ENCODE measurements around the gene ADAP1.

The ADAP1 gene

GRCh38 chr7:977326-978048 lies 23.0 kb upstream of the ADAP1 start (continued):
- TF ChIP-seq ZNF530 (tag by site-specific recombination; IDR thresholded peaks at IDR 0.05; ENCODE audit: low read depth) (no peak), ZEB2 (tag by site-specific recombination; IDR thresholded peaks at IDR 0.05) (no peak), KLF1 (tag by site-specific recombination; IDR thresholded peaks at IDR 0.05) (no peak), ZBTB21 (tag by site-specific recombination; IDR thresholded peaks at IDR 0.05) (no peak), ZNF26 (tag by site-specific recombination; IDR thresholded peaks at IDR 0.05) (no peak), GLI2 (tag by site-specific recombination; IDR thresholded peaks at IDR 0.05; ENCODE audit: borderline replicate concordance, low read depth) (no peak), ZNF416 (tag by site-specific recombination; IDR thresholded peaks at IDR 0.05) (no peak), ZNF239 (tag by site-specific recombination; IDR thresholded peaks at IDR 0.05) (no peak), IKZF3 (tag by site-specific recombination; IDR thresholded peaks at IDR 0.05) (no peak), ZNF664 (tag by site-specific recombination; IDR thresholded peaks at IDR 0.05) (no peak), ZNF518A (tag by site-specific recombination; conservative IDR thresholded peaks at IDR 0.05; ENCODE audit: low read depth) (no peak), ZNF335 (tag by site-specific recombination; conservative IDR thresholded peaks at IDR 0.05) (peak; percentile 83), ZNF133 (tag by site-specific recombination; IDR thresholded peaks at IDR 0.05) (no peak), GLI4 (tag by site-specific recombination; IDR thresholded peaks at IDR 0.05) (no peak), PRDM1 (tag by site-specific recombination; IDR thresholded peaks at IDR 0.05) (no peak), ZNF600 (tag by site-specific recombination; IDR thresholded peaks at IDR 0.05) (no peak), ZFP69B (tag by site-specific recombination; IDR thresholded peaks at IDR 0.05) (peak; percentile 40; the same call in 1 of the 2 replicates), ZNF302 (tag by site-specific recombination; IDR thresholded peaks at IDR 0.05; ENCODE audit: low read depth) (no peak), ZNF274 (IDR thresholded peaks at IDR 0.05; ENCODE audit: low read length) (no peak), ZNF274 (tag by site-specific recombination; IDR thresholded peaks at IDR 0.05; ENCODE audit: borderline replicate concordance) (no peak), SP3 (tag by site-specific recombination; IDR thresholded peaks at IDR 0.05) (no peak)

DNA sequence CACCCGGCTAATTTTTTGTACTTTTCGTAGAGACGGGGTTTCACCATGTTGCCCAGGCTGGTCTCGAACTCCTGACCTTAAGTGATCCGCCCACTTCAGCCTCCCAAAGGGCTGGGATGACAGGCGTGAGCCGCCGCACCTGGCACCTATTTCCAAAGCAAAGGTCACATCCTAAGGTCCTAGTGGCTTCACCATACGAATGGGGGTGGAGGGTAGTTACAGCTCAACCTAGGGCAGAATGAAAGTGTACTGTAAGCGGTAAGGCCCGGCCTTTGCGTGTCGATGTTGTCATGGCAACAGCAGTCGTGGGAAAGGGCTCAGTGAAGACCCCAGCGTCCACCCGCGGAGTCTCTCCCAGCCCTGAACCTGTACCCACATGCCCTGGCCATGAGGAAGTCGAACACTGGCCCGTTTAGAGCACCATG lies 22.4 kb upstream of the ADAP1 start:
- Histone ChIP-seq H3K27ac (ENCODE audit: extremely low read depth, low read depth, low read length) (0 out of 2 replicates have a peak overlapping the region, but pooled peaks have one; percentile 31), H3K4me1 (ENCODE audit: control insufficient read depth, insufficient read depth, low read length) (no peaks in the 10 kb centered on the region), H3K9me3 (ENCODE audit: control insufficient read depth, insufficient read depth, low read depth, low read length) (no peaks in the 10 kb centered on the region), H3K4me3 (ENCODE audit: low read depth, low read length) (no peak overlapping the region), H3K36me3 (ENCODE audit: control insufficient read depth in 2 of 2, insufficient read depth in 1 of 2, low read length in 2 of 2) (peaks cover 10 to 15% of the 10 kb centered on the region in 2 experiments)
- ChIA-PET CTCF (interaction anchor here (1.4 kb wide), 1 partner anchor 16 kb away, joined by 6 read pairs; no protein-coding TSS in a partner anchor), POLR2A (no interaction called here)
- TF ChIP-seq, protein P1, sequence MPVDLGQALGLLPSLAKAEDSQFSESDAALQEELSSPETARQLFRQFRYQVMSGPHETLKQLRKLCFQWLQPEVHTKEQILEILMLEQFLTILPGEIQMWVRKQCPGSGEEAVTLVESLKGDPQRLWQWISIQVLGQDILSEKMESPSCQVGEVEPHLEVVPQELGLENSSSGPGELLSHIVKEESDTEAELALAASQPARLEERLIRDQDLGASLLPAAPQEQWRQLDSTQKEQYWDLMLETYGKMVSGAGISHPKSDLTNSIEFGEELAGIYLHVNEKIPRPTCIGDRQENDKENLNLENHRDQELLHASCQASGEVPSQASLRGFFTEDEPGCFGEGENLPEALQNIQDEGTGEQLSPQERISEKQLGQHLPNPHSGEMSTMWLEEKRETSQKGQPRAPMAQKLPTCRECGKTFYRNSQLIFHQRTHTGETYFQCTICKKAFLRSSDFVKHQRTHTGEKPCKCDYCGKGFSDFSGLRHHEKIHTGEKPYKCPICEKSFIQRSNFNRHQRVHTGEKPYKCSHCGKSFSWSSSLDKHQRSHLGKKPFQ (tag by site-specific recombination; IDR thresholded peaks at IDR 0.05), result no peak
- TF ChIP-seq GFI1B (tag by site-specific recombination; IDR thresholded peaks at IDR 0.05), result no peak
- TF ChIP-seq, protein P2, sequence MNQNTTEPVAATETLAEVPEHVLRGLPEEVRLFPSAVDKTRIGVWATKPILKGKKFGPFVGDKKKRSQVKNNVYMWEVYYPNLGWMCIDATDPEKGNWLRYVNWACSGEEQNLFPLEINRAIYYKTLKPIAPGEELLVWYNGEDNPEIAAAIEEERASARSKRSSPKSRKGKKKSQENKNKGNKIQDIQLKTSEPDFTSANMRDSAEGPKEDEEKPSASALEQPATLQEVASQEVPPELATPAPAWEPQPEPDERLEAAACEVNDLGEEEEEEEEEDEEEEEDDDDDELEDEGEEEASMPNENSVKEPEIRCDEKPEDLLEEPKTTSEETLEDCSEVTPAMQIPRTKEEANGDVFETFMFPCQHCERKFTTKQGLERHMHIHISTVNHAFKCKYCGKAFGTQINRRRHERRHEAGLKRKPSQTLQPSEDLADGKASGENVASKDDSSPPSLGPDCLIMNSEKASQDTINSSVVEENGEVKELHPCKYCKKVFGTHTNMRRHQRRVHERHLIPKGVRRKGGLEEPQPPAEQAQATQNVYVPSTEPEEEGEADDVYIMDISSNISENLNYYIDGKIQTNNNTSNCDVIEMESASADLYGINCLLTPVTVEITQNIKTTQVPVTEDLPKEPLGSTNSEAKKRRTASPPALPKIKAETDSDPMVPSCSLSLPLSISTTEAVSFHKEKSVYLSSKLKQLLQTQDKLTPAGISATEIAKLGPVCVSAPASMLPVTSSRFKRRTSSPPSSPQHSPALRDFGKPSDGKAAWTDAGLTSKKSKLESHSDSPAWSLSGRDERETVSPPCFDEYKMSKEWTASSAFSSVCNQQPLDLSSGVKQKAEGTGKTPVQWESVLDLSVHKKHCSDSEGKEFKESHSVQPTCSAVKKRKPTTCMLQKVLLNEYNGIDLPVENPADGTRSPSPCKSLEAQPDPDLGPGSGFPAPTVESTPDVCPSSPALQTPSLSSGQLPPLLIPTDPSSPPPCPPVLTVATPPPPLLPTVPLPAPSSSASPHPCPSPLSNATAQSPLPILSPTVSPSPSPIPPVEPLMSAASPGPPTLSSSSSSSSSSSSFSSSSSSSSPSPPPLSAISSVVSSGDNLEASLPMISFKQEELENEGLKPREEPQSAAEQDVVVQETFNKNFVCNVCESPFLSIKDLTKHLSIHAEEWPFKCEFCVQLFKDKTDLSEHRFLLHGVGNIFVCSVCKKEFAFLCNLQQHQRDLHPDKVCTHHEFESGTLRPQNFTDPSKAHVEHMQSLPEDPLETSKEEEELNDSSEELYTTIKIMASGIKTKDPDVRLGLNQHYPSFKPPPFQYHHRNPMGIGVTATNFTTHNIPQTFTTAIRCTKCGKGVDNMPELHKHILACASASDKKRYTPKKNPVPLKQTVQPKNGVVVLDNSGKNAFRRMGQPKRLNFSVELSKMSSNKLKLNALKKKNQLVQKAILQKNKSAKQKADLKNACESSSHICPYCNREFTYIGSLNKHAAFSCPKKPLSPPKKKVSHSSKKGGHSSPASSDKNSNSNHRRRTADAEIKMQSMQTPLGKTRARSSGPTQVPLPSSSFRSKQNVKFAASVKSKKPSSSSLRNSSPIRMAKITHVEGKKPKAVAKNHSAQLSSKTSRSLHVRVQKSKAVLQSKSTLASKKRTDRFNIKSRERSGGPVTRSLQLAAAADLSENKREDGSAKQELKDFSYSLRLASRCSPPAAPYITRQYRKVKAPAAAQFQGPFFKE (tag by site-specific recombination; IDR thresholded peaks at IDR 0.05; ENCODE audit: borderline replicate concordance), result no peak
